Ectodermal cell (in vitro differentiated cells): Measurements from ENCODE around the gene CTBP2. TPM values are rescaled to one million over a fixed set of nuclear protein-coding genes. Genes with fewer than 3 reads are reported as not detected.

Experiments used
- H3K27ac ChIP-seq: 2 replicates; pipeline ENCODE4 v1.7.0; 2013; ENCODE audit warnings: mild to moderate bottlenecking, low read depth, low read length; ENCODE audit not compliant: insufficient read depth, poor library complexity, severe bottlenecking
- H3K27me3 ChIP-seq: 2 replicates; pipeline ENCODE4 v1.7.0; 2013; ENCODE audit warnings: mild to moderate bottlenecking, low read length; ENCODE audit not compliant: insufficient read depth, control insufficient read depth, poor library complexity, severe bottlenecking
- H3K36me3 ChIP-seq: one replicate; pipeline ENCODE4 v1.7.0; 2013; ENCODE audit warnings: low read length; ENCODE audit not compliant: control insufficient read depth, insufficient read depth
- H3K4me1 ChIP-seq: one replicate; pipeline ENCODE4 v1.7.0; 2013; ENCODE audit warnings: low read length; ENCODE audit not compliant: control insufficient read depth, insufficient read depth
- H3K4me3 ChIP-seq: 2 replicates; pipeline ENCODE4 v1.7.0; 2013; ENCODE audit warnings: low read depth, low read length, control low read depth; ENCODE audit not compliant: insufficient read depth
- H3K9me3 ChIP-seq: 2 replicates; pipeline ENCODE4 v1.7.0; 2013; ENCODE audit warnings: mild to moderate bottlenecking, low read length, moderate library complexity; ENCODE audit not compliant: control insufficient read depth
- WGBS, 2 experiments: methylation state at CpG; one replicate each; pipeline ENCODE4 v1.1.7; 2013; ENCODE audit warnings: missing lambda C conversion rate in 2 of 2; 5-methylcytosine and 5-hydroxymethylcytosine counted together
- polyA plus RNA-seq, 4 experiments: library from polyadenylated mRNA; stranded (reverse); fragments of 50-300 nt; gene quantifications; one replicate each; pipeline ENCODE4 v1.2.3, GENCODE V29; 2013

Gene CTBP2
- 97.3 TPM for polyA plus RNA-seq (2013, experiment 1 of 4)
- 79.5 TPM for polyA plus RNA-seq (2013, experiment 2 of 4)
- polyA plus RNA-seq (2013, experiment 3 of 4): 94.3 TPM
- 95.7 TPM for polyA plus RNA-seq (2013, experiment 4 of 4)

- H3K36me3 ChIP-seq: no peaks in the 10 kb centered on the region
- H3K4me1 ChIP-seq: peaks cover 35% of the 10 kb centered on the region
- peak within 1 kb of the TSS; percentile 95 for H3K27ac ChIP-seq
- 0% methylated on average over 92 to 96 of the region's 103 CpGs for WGBS, 2 experiments
- no peaks in the 10 kb centered on the region for H3K9me3 ChIP-seq
- peaks cover 10% of the 10 kb centered on the region for H3K27me3 ChIP-seq
- peak within 1 kb of the TSS; percentile 76 for H3K4me3 ChIP-seq
Observed at GRCh38 chr10:125159932-125160855, at the start of gene CTBP2. Gene CTBP2, minus strand, starts transcription at chr10:125160563.

GRCh38 chr10:125209591-125210355, 49.4 kb upstream of the CTBP2 start:
- H3K36me3 ChIP-seq: no peaks in the 10 kb centered on the region
- WGBS, 2 experiments: 89 to 95% methylated on average over 10 of the region's 10 CpGs
- H3K27me3 ChIP-seq: no peaks in the 10 kb centered on the region
- no peak overlapping the region for H3K27ac ChIP-seq
- H3K9me3 ChIP-seq: no peaks in the 10 kb centered on the region
- H3K4me3 ChIP-seq: no peak overlapping the region
- H3K4me1 ChIP-seq: no peaks in the 10 kb centered on the region

GRCh38 chr10:125208854-125209565, 48.6 kb upstream of the CTBP2 start:
- WGBS, 2 experiments: 93 to 94% methylated on average over 23 of the region's 23 CpGs
- no peak overlapping the region for H3K27ac ChIP-seq
- no peaks in the 10 kb centered on the region for H3K27me3 ChIP-seq
- H3K9me3 ChIP-seq: no peaks in the 10 kb centered on the region
- H3K4me1 ChIP-seq: no peaks in the 10 kb centered on the region
- no peaks in the 10 kb centered on the region for H3K36me3 ChIP-seq
- H3K4me3 ChIP-seq: no peak overlapping the region

- no peaks in the 10 kb centered on the region for H3K27me3 ChIP-seq
- H3K36me3 ChIP-seq: no peaks in the 10 kb centered on the region
- H3K4me3 ChIP-seq: no peak overlapping the region
- WGBS, 2 experiments: 87 to 97% methylated on average over 4 to 5 of the region's 5 CpGs
- no peaks in the 10 kb centered on the region for H3K9me3 ChIP-seq
- no peak overlapping the region for H3K27ac ChIP-seq
- no peaks in the 10 kb centered on the region for H3K4me1 ChIP-seq
Observed at GRCh38 chr10:125206623-125207022, 46.3 kb upstream of the CTBP2 start.

GRCh38 chr10:125205431-125205830, 45.1 kb upstream of the CTBP2 start:
- no peaks in the 10 kb centered on the region for H3K27me3 ChIP-seq
- no peaks in the 10 kb centered on the region for H3K4me1 ChIP-seq
- H3K27ac ChIP-seq: no peak overlapping the region
- no peak overlapping the region for H3K4me3 ChIP-seq
- no peaks in the 10 kb centered on the region for H3K36me3 ChIP-seq
- no peaks in the 10 kb centered on the region for H3K9me3 ChIP-seq
- 94 to 95% methylated on average over 2 of the region's 2 CpGs for WGBS, 2 experiments

- H3K36me3 ChIP-seq: no peaks in the 10 kb centered on the region
- no peaks in the 10 kb centered on the region for H3K27me3 ChIP-seq
- H3K27ac ChIP-seq: no peak overlapping the region
- H3K4me1 ChIP-seq: no peaks in the 10 kb centered on the region
- no peaks in the 10 kb centered on the region for H3K9me3 ChIP-seq
- H3K4me3 ChIP-seq: no peak overlapping the region
- 92 to 94% methylated on average over 5 of the region's 5 CpGs for WGBS, 2 experiments
Observed at GRCh38 chr10:125204400-125204799, 44.0 kb upstream of the CTBP2 start.

- H3K36me3 ChIP-seq: no peaks in the 10 kb centered on the region
- H3K9me3 ChIP-seq: no peaks in the 10 kb centered on the region
- no peaks in the 10 kb centered on the region for H3K27me3 ChIP-seq
- WGBS, 2 experiments: 93% methylated on average over 10 of the region's 10 CpGs
- no peaks in the 10 kb centered on the region for H3K4me1 ChIP-seq
- H3K4me3 ChIP-seq: no peak overlapping the region
- no peak overlapping the region for H3K27ac ChIP-seq
Observed at GRCh38 chr10:125203186-125203800, 42.9 kb upstream of the CTBP2 start.

- H3K4me1 ChIP-seq: no peaks in the 10 kb centered on the region
- H3K36me3 ChIP-seq: no peaks in the 10 kb centered on the region
- no peaks in the 10 kb centered on the region for H3K27me3 ChIP-seq
- H3K27ac ChIP-seq: no peak overlapping the region
- no peak overlapping the region for H3K4me3 ChIP-seq
- H3K9me3 ChIP-seq: no peaks in the 10 kb centered on the region
- 92 to 93% methylated on average over 10 of the region's 10 CpGs for WGBS, 2 experiments
Observed at GRCh38 chr10:125201791-125202622, 41.6 kb upstream of the CTBP2 start.

GRCh38 chr10:125201108-125201524, 40.8 kb upstream of the CTBP2 start:
- WGBS, 2 experiments: 81 to 89% methylated on average over 5 of the region's 5 CpGs
- Histone ChIP-seq H3K27ac (no peak overlapping the region), H3K27me3 (no peaks in the 10 kb centered on the region), H3K4me1 (no peaks in the 10 kb centered on the region), H3K9me3 (no peaks in the 10 kb centered on the region), H3K36me3 (no peaks in the 10 kb centered on the region), H3K4me3 (no peak overlapping the region)
